K562 (cell line): ENCODE data around the gene IQCK. TPM values are rescaled to one million over a fixed set of nuclear protein-coding genes. Genes with fewer than 3 reads are reported as not detected.
A peak's percentile ranks its signal among the peaks of the same experiment; 100 is the strongest.

Experiments used
- ATAC-seq: fragments of 200-7000 bp; cut with Tn5 transposase; 3 replicates; pipeline ENCODE4 v1.9.1; 2020; ENCODE audit warnings: moderate library complexity
- BruUV-seq: library from RNA; stranded (reverse); fragments of 400-500 nt; replicated peaks from 2 replicates; lab custom pipeline; 2021; lab: Mats Ljungman, UMichigan
- CTCF ChIA-PET: fragments of 300-600 bp; formaldehyde crosslinking; extraction: SDS; loops from one replicate; lab custom pipeline; 2021; ENCODE audit warnings: low intra/inter-chr PET ratio; lab: Yijun Ruan, JAX
- POLR2A ChIA-PET: fragments of 300-600, 350-650 bp; sonication (Branson Sonifier 250); formaldehyde crosslinking; extraction: SDS; loops from one replicate; lab custom pipeline; 2021; ENCODE audit warnings: antibody characterized with exemption, inconsistent platforms; lab: Yijun Ruan, JAX
- DNase-seq, 4 experiments: peaks; one replicate each; pipeline versions ENCODE4 v3.0.0 to v3.0.0-alpha.2; 2011 to 2018; ENCODE audit warnings: low spot score in 3 of 4, mixed read lengths in 3 of 4; ENCODE audit errors: extremely low read depth in 1 of 4
- FAIRE-seq: peaks from 2 replicates; lab custom pipeline; 2011; peaks lifted over from hg19 to GRCh38; lab: Jason Lieb, UNC
- H2AFZ ChIP-seq: 2 replicates; pipeline ENCODE4 v1.6.0; 2011; ENCODE audit warnings: low read depth, low read length, control low read depth, inconsistent platforms
- H3K27ac ChIP-seq: fragments of 200-600 bp; 3 replicates; pipeline ENCODE4 v1.8.0; 2011; ENCODE audit warnings: low read depth, mild to moderate bottlenecking, control low read depth, inconsistent platforms, low read length, moderate library complexity, mixed read lengths; ENCODE audit errors: extremely low read depth
- H3K27me3 ChIP-seq, 2 experiments: fragments of 300-600 bp in 1 of 2; 2 replicates in 1 of 2; 3 replicates in 1 of 2; pipeline versions ENCODE4 v1.6.0 to v1.8.0; 2011; ENCODE audit warnings: inconsistent platforms in 2 of 2, low read length in 2 of 2, mild to moderate bottlenecking in 1 of 2, mixed read lengths in 1 of 2, moderate library complexity in 1 of 2; ENCODE audit not compliant: control insufficient read depth in 2 of 2, insufficient read depth in 2 of 2
- H3K36me3 ChIP-seq: fragments of 300-600 bp; 3 replicates; pipeline ENCODE4 v1.8.0; 2011; ENCODE audit warnings: mild to moderate bottlenecking, low read length, inconsistent platforms; ENCODE audit not compliant: control insufficient read depth, insufficient read depth
- H3K4me1 ChIP-seq, 2 experiments: fragments of 200-600 bp in 1 of 2; replicated peaks in 1 of 2; 2 replicates in 1 of 2; 3 replicates in 1 of 2; pipeline versions ENCODE4 v1.5.1 to v1.8.0; 2011; ENCODE audit warnings: inconsistent platforms in 2 of 2, low read length in 2 of 2, mild to moderate bottlenecking in 1 of 2, mixed read lengths in 1 of 2, moderate library complexity in 1 of 2; ENCODE audit not compliant: control insufficient read depth in 2 of 2, insufficient read depth in 2 of 2
- H3K4me2 ChIP-seq: 2 replicates; pipeline ENCODE4 v1.6.1; 2011; ENCODE audit warnings: low read length, control low read depth, inconsistent platforms, mixed read lengths; ENCODE audit not compliant: insufficient read depth
- H3K4me3 ChIP-seq: fragments of 200-600 bp; sonication (generic), shearing (Covaris generic); 2 replicates; pipeline ENCODE4 v1.5.1; 2016; ENCODE audit warnings: control low read depth, inconsistent platforms
- H3K79me2 ChIP-seq: fragments of 200-600 bp; 3 replicates; pipeline ENCODE4 v1.8.0; 2011; ENCODE audit warnings: low read length, inconsistent platforms; ENCODE audit not compliant: control insufficient read depth, insufficient read depth
- H3K9ac ChIP-seq, 2 experiments: 2 replicates each; pipeline versions ENCODE4 v1.6.0 to v1.6.1; 2011; ENCODE audit warnings: low read depth in 2 of 2, low read length in 2 of 2, control low read depth in 1 of 2, inconsistent platforms in 1 of 2, mild to moderate bottlenecking in 1 of 2, mixed read lengths in 1 of 2; ENCODE audit not compliant: insufficient read depth in 1 of 2
- H3K9me1 ChIP-seq: one replicate; pipeline ENCODE4 v1.6.0; 2011; ENCODE audit warnings: inconsistent platforms, mild to moderate bottlenecking, low read length, moderate library complexity; ENCODE audit not compliant: control insufficient read depth, insufficient read depth
- H3K9me3 ChIP-seq: replicated peaks from 2 replicates; pipeline ENCODE4 v1.5.1; 2011; ENCODE audit warnings: low read depth, low read length, inconsistent platforms; ENCODE audit not compliant: control insufficient read depth, insufficient read depth
- H4K20me1 ChIP-seq: replicated peaks from 2 replicates; pipeline ENCODE4 v1.6.1; 2011; ENCODE audit warnings: low read length, inconsistent platforms, mixed read lengths; ENCODE audit not compliant: control insufficient read depth, insufficient read depth
- RAD21 ChIP-seq, 2 experiments: fragments of 250-450 bp in 1 of 2; fragments of 450-650 bp in 1 of 2; sonication (Bioruptor Pico) in 1 of 2; formaldehyde crosslinking in 1 of 2; IDR thresholded peaks in 1 of 2; conservative IDR thresholded peaks in 1 of 2; 2 replicates each; pipeline versions ENCODE4 v1.4.0 to v1.8.0; 2020 to 2022; ENCODE audit warnings: mild to moderate bottlenecking in 2 of 2, moderate library complexity in 1 of 2
- ZKSCAN1 ChIP-seq: fragments of 150-350 bp; IDR thresholded peaks from 2 replicates; pipeline ENCODE4 v1.6.1; 2016; ENCODE audit warnings: low read depth, low read length
- ZNF76 ChIP-seq: fragments of 250-450 bp; sonication (Bioruptor Pico); IDR thresholded peaks from 2 replicates; pipeline ENCODE4 v1.4.0; 2020; ENCODE audit warnings: mild to moderate bottlenecking, moderate library complexity, borderline replicate concordance
- WGBS: fragments of 100-300 bp; shearing (Covaris generic); methylation state at CpG from one replicate; pipeline ENCODE4 v1.1.6; 2016; ENCODE audit warnings: low coverage, mixed read lengths; ENCODE audit not compliant: insufficient coverage; ENCODE audit errors: missing lambda C conversion rate; 5-methylcytosine and 5-hydroxymethylcytosine counted together
- in situ Hi-C: fragments of 300-500 bp; cut with MboI; formaldehyde crosslinking; loops from 4 replicates; pipeline ENCODE4 v1.15.0; 2018; ENCODE audit warnings: inconsistent platforms, mixed read lengths
- intact Hi-C: fragments of 100-400 bp; cut with micrococcal nuclease; formaldehyde crosslinking; loops from 2 replicates; pipeline ENCODE4 v1.14.2; 2022
- polyA plus RNA-seq, 8 experiments: library from polyadenylated mRNA; depleted of rRNA in 4 of 8; stranded (reverse) in 5 of 8; unstranded in 3 of 8; fragments of >200 nt; fragmentation: Nextera tagmentation in 2 of 8; fragmentation: Illumina TruSeq in 1 of 8; extraction: Ambion mirVana in 2 of 8; extraction: Trizol in 1 of 8; gene quantifications; 2 replicates each; pipeline versions ENCODE4 v1.2.1 to v1.2.3, GENCODE V29; 2011 to 2014; ENCODE audit warnings: inconsistent platforms in 1 of 8, missing spikeins in 1 of 8
- total RNA-seq, 7 experiments: library from RNA; depleted of rRNA in 6 of 7; stranded (reverse); fragments of >200 nt in 6 of 7; fragmentation: Illumina TruSeq in 2 of 7; extraction: Trizol in 2 of 7; gene quantifications; 2 replicates each; pipeline versions ENCODE4 v1.2.1 to v1.2.3, GENCODE V29; 2011 to 2021; ENCODE audit warnings: low replicate concordance in 1 of 7
- TF ChIP-seq, protein P1 (sequence below): fragments of 250-450 bp; sonication (Bioruptor Pico); IDR thresholded peaks from 2 replicates; pipeline ENCODE4 v1.4.0; 2020; ENCODE audit warnings: mild to moderate bottlenecking, moderate library complexity, borderline replicate concordance
- TF ChIP-seq, protein P2 (sequence below), 3 experiments: IDR thresholded peaks in 2 of 3; conservative IDR thresholded peaks in 1 of 3; 2 replicates each; pipeline ENCODE4 v1.5.1; 2011 to 2012; ENCODE audit warnings: low read length in 3 of 3, mild to moderate bottlenecking in 3 of 3, control low read depth in 2 of 3, improper control_type of control experiment in 1 of 3, inconsistent platforms in 1 of 3, low read depth in 1 of 3, mixed read lengths in 1 of 3, moderate library complexity in 1 of 3; ENCODE audit not compliant: insufficient read depth in 2 of 3

IQCK gene
- total and polyA plus RNA-seq, 9 of the 15 experiments (the other 6 are each of a cell fraction or from before 2014, with no cell fraction given): 5.2 to 12.2 (median 7.3) TPM

GRCh38 chr16:19680881-19681340 is 37.2 kb upstream of the IQCK start:
- Histone ChIP-seq H2AFZ (no peak overlapping the region), H3K27ac (no peak overlapping the region), H3K79me2 (no peaks in the 10 kb centered on the region)
- POLR2A ChIA-PET: interaction anchor here (0.6 to 0.8 kb wide), 2 partner anchors 10 to 163 kb away, joined by 3 read pairs; no protein-coding TSS in a partner anchor
- peak in 1 of 2 experiments; percentile 55; a peak in 2 of 4 replicates for TF ChIP-seq RAD21 (CRISPR knock-in tag; conservative IDR thresholded peaks at IDR 0.05 in 1 of 2, IDR thresholded peaks at IDR 0.05 in 1 of 2)
- TF ChIP-seq, protein P1, sequence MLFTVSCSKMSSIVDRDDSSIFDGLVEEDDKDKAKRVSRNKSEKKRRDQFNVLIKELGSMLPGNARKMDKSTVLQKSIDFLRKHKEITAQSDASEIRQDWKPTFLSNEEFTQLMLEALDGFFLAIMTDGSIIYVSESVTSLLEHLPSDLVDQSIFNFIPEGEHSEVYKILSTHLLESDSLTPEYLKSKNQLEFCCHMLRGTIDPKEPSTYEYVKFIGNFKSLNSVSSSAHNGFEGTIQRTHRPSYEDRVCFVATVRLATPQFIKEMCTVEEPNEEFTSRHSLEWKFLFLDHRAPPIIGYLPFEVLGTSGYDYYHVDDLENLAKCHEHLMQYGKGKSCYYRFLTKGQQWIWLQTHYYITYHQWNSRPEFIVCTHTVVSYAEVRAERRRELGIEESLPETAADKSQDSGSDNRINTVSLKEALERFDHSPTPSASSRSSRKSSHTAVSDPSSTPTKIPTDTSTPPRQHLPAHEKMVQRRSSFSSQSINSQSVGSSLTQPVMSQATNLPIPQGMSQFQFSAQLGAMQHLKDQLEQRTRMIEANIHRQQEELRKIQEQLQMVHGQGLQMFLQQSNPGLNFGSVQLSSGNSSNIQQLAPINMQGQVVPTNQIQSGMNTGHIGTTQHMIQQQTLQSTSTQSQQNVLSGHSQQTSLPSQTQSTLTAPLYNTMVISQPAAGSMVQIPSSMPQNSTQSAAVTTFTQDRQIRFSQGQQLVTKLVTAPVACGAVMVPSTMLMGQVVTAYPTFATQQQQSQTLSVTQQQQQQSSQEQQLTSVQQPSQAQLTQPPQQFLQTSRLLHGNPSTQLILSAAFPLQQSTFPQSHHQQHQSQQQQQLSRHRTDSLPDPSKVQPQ: no peak
- peak; percentile 44; the same call in 1 of the 2 replicates for TF ChIP-seq ZKSCAN1
- TF ChIP-seq ZNF76 (CRISPR knock-in tag): no peak
- TF ChIP-seq, protein P2, sequence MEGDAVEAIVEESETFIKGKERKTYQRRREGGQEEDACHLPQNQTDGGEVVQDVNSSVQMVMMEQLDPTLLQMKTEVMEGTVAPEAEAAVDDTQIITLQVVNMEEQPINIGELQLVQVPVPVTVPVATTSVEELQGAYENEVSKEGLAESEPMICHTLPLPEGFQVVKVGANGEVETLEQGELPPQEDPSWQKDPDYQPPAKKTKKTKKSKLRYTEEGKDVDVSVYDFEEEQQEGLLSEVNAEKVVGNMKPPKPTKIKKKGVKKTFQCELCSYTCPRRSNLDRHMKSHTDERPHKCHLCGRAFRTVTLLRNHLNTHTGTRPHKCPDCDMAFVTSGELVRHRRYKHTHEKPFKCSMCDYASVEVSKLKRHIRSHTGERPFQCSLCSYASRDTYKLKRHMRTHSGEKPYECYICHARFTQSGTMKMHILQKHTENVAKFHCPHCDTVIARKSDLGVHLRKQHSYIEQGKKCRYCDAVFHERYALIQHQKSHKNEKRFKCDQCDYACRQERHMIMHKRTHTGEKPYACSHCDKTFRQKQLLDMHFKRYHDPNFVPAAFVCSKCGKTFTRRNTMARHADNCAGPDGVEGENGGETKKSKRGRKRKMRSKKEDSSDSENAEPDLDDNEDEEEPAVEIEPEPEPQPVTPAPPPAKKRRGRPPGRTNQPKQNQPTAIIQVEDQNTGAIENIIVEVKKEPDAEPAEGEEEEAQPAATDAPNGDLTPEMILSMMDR (IDR thresholded peaks at IDR 0.05 in 2 of 3, conservative IDR thresholded peaks at IDR 0.05 in 1 of 3; ENCODE audit: insufficient read depth in 2 of 3, low read depth in 1 of 3, low read length in 3 of 3): peak; percentile 44 to 50 (median 44); a peak in 4 of 6 replicates
- TF ChIP-seq, all 486 proteins: peak for 3
- FAIRE-seq: peak; percentile 65
- CTCF ChIA-PET: no interaction called here
- intact Hi-C loops: no loop called here
- H3K9ac ChIP-seq: no peak overlapping the region
- H3K4me2 ChIP-seq: no peak overlapping the region
- no peak overlapping the region for H3K4me3 ChIP-seq
- 32% methylated on average over 5 of the region's 6 CpGs for WGBS
- no peaks in the 10 kb centered on the region for H3K9me1 ChIP-seq
- H4K20me1 ChIP-seq: peaks cover 3% of the 10 kb centered on the region; the same call in 1 of the 2 replicates
- no peaks in the 10 kb centered on the region for H3K4me1 ChIP-seq
- BruUV-seq: no TSS peak
- ATAC-seq: peak; percentile 50; the same call in 2 of the 3 replicates
- in situ Hi-C loops: no loop called here
- no peak for DNase-seq
- no peaks in the 10 kb centered on the region for H3K9me3 ChIP-seq
- no peaks in the 10 kb centered on the region; a peak in 1 of 5 replicates for H3K27me3 ChIP-seq
- peaks cover 4% of the 10 kb centered on the region; the same call in 2 of the 3 replicates for H3K36me3 ChIP-seq
